Small intestine (tissue), 7 donors: ENCODE results near the gene SZRD1. TPM values are rescaled to one million over a fixed set of nuclear protein-coding genes. Genes with fewer than 3 reads are reported as not detected.

ENCODE experiments used
- DNase-seq, 2 donors: peaks; one replicate each; pipeline versions ENCODE4 v3.0.0 to v3.0.0-alpha.2; 2013
- FAIRE-seq: peaks from 2 replicates; lab custom pipeline; 2012; peaks lifted over from hg19 to GRCh38; lab: Jason Lieb, UNC
- H3K27ac ChIP-seq, 3 donors: one replicate each; pipeline ENCODE4 v1.5.1; 2013; ENCODE audit warnings: low read length in 2 of 3, mild to moderate bottlenecking in 2 of 3, control low read depth in 1 of 3, inconsistent platforms in 1 of 3, low read depth in 1 of 3, moderate library complexity in 1 of 3
- H3K27me3 ChIP-seq, 3 donors: one replicate each; pipeline ENCODE4 v1.6.1; 2013; ENCODE audit warnings: low read length in 3 of 3, inconsistent platforms in 1 of 3; ENCODE audit not compliant: control insufficient read depth in 3 of 3, insufficient read depth in 3 of 3
- H3K36me3 ChIP-seq, 3 donors: one replicate each; pipeline ENCODE4 v1.6.1; 2013; ENCODE audit warnings: low read length in 3 of 3, inconsistent platforms in 1 of 3, low read depth in 1 of 3, mild to moderate bottlenecking in 1 of 3, moderate library complexity in 1 of 3; ENCODE audit not compliant: control insufficient read depth in 3 of 3, insufficient read depth in 2 of 3
- H3K4me1 ChIP-seq, 3 donors: one replicate each; pipeline ENCODE4 v1.6.1; 2013; ENCODE audit warnings: low read length in 2 of 3, inconsistent platforms in 1 of 3, low read depth in 1 of 3, mild to moderate bottlenecking in 1 of 3, moderate library complexity in 1 of 3; ENCODE audit not compliant: control insufficient read depth in 3 of 3, insufficient read depth in 2 of 3
- H3K4me3 ChIP-seq, 3 donors: one replicate each; pipeline ENCODE4 v1.5.1; 2013; ENCODE audit warnings: low read length in 3 of 3, control low read depth in 1 of 3, inconsistent platforms in 1 of 3, low read depth in 1 of 3, mild to moderate bottlenecking in 1 of 3, moderate library complexity in 1 of 3
- H3K9me3 ChIP-seq, 2 donors: one replicate each; pipeline ENCODE4 v1.6.1; 2013; ENCODE audit warnings: low read depth in 1 of 2, low read length in 1 of 2; ENCODE audit not compliant: control insufficient read depth in 2 of 2, insufficient read depth in 1 of 2
- WGBS, 3 donors: extraction: QIAGEN DNeasy Blood & Tissue Kit; methylation state at CpG; one replicate each; pipeline ENCODE4 v1.1.7; 2013; 5-methylcytosine and 5-hydroxymethylcytosine counted together
- polyA plus RNA-seq, 4 donors: library from polyadenylated mRNA; stranded (reverse) in 3 of 4; unstranded in 1 of 4; fragments of 200-250 nt in 3 of 4; fragments of 120-200 nt in 1 of 4; gene quantifications; one replicate each; pipeline versions ENCODE4 v1.2.1 to v1.2.3, GENCODE V29; 2013
- donor health status: healthy with polysubstance abuse.
- donor health status: control.
- donor health status: control.
- donor health status: Bipolar disorder and iron deficiency.
- donor health status: healthy.

The SZRD1 gene
- polyA plus RNA-seq, 4 donors = 72.2 to 98.8 (median 79.7) TPM

DNA sequence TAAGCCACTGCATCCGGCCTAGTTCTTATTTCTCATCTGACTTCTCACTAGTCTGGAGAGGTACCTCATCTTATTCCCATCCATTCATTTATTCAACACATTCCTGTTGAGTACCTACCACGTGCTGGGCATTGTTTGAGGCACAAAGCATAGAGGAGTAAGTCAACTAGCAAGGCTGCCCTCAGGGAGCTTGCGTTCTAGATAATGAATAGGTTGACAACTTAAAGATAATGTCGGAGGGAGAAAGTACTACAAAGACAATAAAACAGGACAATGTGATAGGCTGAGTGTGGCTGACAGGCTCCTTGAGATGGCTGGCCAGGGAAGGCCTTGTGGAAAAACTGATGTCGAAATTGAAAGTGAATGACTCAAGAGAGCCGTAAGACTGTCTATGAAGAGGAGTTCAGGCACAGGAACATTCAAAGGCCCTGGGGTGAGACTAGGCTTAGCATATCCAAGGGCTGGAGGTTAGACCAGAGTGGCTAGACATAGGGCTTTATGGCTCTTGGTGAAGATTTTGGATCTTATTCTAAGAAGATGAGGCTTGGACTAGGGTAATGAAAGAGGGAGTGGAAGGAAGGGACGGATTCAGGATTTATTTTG, 51.9 kb downstream of the SZRD1 start:
- Histone ChIP-seq H3K4me3 (no peak overlapping the region), H3K36me3 (no peaks in the 10 kb centered on the region), H3K27ac (no peak overlapping the region), H3K9me3 (no peaks in the 10 kb centered on the region), H3K27me3 (peaks cover 0 to 4% (median 0%) of the 10 kb centered on the region in 3 donors), H3K4me1 (no peaks in the 10 kb centered on the region)
- no peak for DNase-seq
- FAIRE-seq = no peak
- WGBS, 3 donors = 78 to 84% (median 84%) methylated on average over 7 of the region's 7 CpGs

DNA sequence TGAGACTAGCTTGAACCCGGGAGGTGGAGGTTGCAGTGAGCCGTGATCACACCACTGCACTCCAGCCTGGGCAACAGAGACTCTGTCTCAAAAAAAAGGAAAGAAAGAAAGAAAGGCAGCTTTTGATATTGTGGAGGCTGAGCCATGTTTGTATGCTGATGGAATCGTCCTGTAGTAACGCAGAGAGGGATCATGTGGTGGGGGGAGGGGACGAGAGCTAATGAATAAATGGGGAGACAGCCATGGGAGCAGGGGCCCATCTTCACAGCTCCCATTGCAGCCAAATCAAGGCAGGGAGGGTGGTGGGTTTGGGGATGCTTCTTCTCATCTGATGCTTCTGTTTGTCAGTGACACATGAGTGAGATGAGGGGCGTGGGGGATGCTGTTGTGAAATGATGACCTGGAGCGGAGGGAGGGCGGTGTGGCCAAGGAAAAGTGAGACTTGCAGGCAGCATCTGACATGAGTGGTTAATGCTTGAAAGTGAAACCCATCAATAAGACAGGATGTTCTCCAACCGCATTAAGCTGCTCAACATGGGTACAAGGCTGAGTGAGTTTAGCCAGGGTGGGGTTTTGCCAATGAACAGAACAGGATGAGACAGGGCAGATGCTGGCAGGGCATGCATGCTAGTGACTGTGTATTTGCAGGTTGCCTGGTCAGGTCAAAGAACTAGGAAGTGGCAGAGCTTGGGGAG, 53.5 kb downstream of the SZRD1 start:
- Histone ChIP-seq H3K27me3 (peaks cover 0 to 4% (median 0%) of the 10 kb centered on the region in 3 donors), H3K4me1 (no peaks in the 10 kb centered on the region), H3K9me3 (no peaks in the 10 kb centered on the region), H3K27ac (no peak overlapping the region), H3K4me3 (no peak overlapping the region), H3K36me3 (no peaks in the 10 kb centered on the region)
- 54 to 63% (median 54%) methylated on average over 9 of the region's 9 CpGs for WGBS, 3 donors
- DNase-seq (peak in 1 of 2 donors; percentile 43), FAIRE-seq (no peak)

DNA sequence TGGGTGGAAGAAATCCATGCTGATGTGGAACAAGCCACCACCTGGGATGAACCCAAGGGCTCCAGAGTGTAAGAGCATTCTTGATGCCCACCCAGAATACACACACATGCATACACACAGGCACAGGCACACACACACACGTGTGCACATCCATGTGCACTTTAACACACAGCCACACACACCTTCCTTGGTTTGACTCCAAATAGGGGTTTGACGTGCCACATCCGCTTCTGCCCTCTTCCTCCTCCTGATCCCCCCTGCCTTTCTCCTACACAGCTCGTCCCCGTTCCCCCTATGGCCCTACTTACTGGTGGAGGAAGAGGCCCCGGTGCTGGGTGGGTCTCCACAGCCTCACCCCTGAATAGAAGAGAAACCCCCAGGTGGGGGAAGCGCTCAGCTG, 54.2 kb downstream of the SZRD1 start:
- DNase-seq (no peak), FAIRE-seq (no peak)
- no peak overlapping the region for H3K27ac ChIP-seq
- H3K36me3 ChIP-seq = no peaks in the 10 kb centered on the region
- 71 to 80% (median 73%) methylated on average over 7 of the region's 7 CpGs for WGBS, 3 donors
- H3K4me1 ChIP-seq = no peaks in the 10 kb centered on the region
- H3K9me3 ChIP-seq = no peaks in the 10 kb centered on the region
- no peak overlapping the region for H3K4me3 ChIP-seq
- H3K27me3 ChIP-seq = peaks cover 0 to 4% (median 0%) of the 10 kb centered on the region in 3 donors

DNA sequence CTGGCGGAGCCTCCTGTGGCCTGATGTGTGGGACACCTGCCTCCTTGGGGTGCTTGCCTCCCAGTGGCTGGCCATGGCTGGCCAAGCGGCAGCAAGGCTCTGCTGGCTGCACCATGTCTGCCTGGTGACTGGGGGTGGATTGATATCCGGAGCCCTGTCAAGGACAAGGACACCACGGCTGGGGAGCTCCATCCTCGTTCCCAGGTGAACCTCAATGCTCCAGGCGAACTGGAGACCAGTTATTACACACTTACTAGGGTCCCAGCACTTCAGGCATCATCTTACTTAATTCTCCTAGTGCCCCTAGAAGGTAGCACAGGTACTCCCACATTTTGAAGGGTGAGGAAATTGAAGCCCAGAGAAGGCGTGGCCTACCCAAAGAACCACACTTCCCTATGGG, 55.0 kb downstream of the SZRD1 start:
- no peaks in the 10 kb centered on the region for H3K4me1 ChIP-seq
- H3K4me3 ChIP-seq = no peak overlapping the region
- DNase-seq (no peak), FAIRE-seq (no peak)
- no peak overlapping the region for H3K27ac ChIP-seq
- H3K36me3 ChIP-seq = no peaks in the 10 kb centered on the region
- peaks cover 0 to 4% (median 0%) of the 10 kb centered on the region in 3 donors for H3K27me3 ChIP-seq
- H3K9me3 ChIP-seq = no peaks in the 10 kb centered on the region
- 74 to 91% (median 79%) methylated on average over 7 of the region's 7 CpGs for WGBS, 3 donors

DNA sequence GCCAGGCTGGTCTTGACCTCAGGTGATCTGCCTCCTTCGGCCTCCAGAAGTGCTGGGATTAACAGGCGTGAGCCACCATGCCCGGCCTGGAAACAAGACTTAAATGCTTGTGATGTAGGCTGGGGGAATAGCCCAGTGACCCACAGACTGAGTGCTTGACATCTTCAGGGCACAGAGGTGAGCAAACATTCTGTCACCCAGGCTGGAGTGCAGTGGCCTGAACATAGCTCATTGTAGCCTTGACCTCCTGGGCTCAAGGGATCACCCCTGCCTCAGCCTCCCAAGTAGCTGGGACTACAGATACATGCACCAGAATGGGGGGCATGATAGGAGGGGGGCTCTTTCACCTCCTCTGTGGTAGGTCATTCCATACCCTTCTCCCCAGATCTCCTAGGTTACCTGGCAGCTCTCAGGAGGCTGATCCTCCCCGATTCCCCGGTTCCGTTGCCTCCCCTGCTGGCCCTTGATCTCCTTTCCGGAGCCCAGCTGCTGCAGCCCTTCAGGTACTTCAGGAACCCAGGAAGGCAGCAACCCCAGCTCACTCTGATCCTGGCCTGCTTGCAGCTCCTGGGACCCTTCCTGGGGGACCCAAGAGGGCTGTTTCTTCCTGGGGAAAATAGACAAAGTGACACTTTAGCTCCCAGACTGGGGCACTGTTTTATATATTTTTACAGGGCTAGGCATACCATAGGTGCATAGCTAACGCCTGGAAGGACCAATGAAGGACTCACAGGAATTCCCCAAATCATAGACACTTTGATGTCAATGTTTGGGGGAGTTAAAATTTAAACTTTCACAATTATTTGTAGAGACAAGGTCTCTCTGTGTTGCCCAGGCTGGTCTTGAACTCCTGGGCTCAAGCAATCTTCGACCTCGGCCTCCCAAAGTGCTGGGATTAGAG, 58.3 kb downstream of the SZRD1 start:
- no peak overlapping the region for H3K27ac ChIP-seq
- H3K27me3 ChIP-seq = peaks cover 0 to 4% (median 0%) of the 10 kb centered on the region in 3 donors
- H3K4me3 ChIP-seq = no peak overlapping the region
- H3K4me1 ChIP-seq = no peaks in the 10 kb centered on the region
- FAIRE-seq (no peak), DNase-seq (no peak)
- H3K9me3 ChIP-seq = no peaks in the 10 kb centered on the region
- 87 to 91% (median 88%) methylated on average over 10 of the region's 10 CpGs for WGBS, 3 donors
- no peaks in the 10 kb centered on the region for H3K36me3 ChIP-seq

DNA sequence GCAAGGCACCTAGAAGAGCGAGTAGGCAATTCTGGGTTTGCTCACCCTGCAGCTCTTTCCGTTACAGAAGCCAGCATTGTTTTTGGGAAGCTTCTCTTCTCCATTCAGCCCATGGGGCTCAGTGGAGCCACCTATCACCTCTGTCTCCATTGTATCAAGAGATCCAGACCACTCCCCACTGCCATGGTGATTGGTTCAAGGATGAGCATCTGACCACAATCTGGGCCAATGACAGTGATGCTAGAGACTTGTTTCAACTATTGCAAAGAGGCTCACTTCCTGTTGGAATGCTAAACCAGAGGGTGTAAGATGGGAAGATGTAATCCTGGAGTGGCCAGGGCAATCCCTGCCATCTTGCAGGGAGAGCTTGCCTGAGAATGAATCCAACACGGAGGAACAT, 63.6 kb downstream of the SZRD1 start:
- Histone ChIP-seq H3K27ac (no peak overlapping the region), H3K27me3 (peaks cover 0 to 3% (median 0%) of the 10 kb centered on the region in 3 donors), H3K9me3 (no peaks in the 10 kb centered on the region), H3K4me3 (no peak overlapping the region), H3K36me3 (no peaks in the 10 kb centered on the region), H3K4me1 (no peaks in the 10 kb centered on the region)
- no peak for FAIRE-seq
- DNase-seq = peak in 1 of 2 donors; percentile 3
- 77 to 82% (median 78%) methylated on average over 3 of the region's 3 CpGs for WGBS, 3 donors

DNA sequence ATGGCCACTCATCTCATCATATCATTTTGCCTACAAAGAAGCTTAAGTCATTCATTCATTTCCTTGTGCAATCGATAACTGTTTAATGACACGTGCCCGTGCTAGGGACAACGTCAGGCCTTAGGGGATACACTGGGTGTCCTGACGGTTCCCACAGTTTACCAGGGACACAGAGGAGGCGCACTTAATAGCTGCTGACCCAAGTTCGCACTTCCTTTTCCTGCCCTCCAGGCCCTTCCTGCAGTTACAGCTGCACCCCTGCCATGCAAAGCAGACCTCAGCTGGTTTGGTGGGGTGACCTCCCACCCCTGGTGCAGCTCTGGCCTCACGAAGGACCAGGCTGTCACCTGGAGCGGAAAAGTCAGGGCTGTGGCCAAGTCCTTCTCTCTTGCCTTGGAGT, 66.0 kb downstream of the SZRD1 start:
- DNase-seq (no peak), FAIRE-seq (no peak)
- Histone ChIP-seq H3K4me3 (no peak overlapping the region), H3K27me3 (peaks cover 0 to 3% (median 0%) of the 10 kb centered on the region in 3 donors), H3K4me1 (no peaks in the 10 kb centered on the region), H3K27ac (no peak overlapping the region), H3K36me3 (no peaks in the 10 kb centered on the region), H3K9me3 (no peaks in the 10 kb centered on the region)
- 64 to 77% (median 70%) methylated on average over 9 of the region's 9 CpGs for WGBS, 3 donors

DNA sequence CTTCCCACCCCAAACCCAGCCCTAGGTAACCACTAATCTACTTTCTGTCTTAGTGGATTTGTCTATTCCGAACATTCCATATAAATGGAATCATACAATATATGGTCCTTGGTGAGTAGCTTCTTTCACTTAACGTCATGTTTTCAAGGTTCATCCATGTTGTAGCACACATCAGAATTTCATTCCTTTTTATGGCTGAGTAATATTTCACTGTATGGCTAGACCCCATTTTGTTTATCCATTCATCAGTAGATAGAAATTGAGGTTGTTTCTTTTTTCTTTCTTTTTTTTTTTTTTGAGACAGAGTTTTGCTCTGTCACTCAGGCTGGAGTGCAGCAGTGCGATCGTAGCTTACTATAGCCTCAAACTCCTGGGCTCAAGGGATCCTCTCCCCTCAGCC, 67.0 kb downstream of the SZRD1 start:
- 91 to 94% (median 93%) methylated on average over 4 of the region's 4 CpGs for WGBS, 3 donors
- Histone ChIP-seq H3K27ac (no peak overlapping the region), H3K9me3 (no peaks in the 10 kb centered on the region), H3K27me3 (peaks cover 0 to 3% (median 0%) of the 10 kb centered on the region in 3 donors), H3K4me3 (no peak overlapping the region), H3K4me1 (no peaks in the 10 kb centered on the region), H3K36me3 (no peaks in the 10 kb centered on the region)
- no peak for FAIRE-seq
- no peak for DNase-seq
